GM10266 (cell line): ENCODE measurements around the gene TAF10.

Experiments
- DNase-seq: peaks from one replicate; pipeline ENCODE4 v3.0.0; 2012; ENCODE audit errors: extremely low spot score
- TF ChIP-seq, protein P1 (sequence below): IDR thresholded peaks from 2 replicates; pipeline ENCODE4 v1.5.1; 2012; ENCODE audit warnings: mild to moderate bottlenecking, low read depth; ENCODE audit not compliant: control insufficient read depth, insufficient read depth; ENCODE audit errors: missing control alignments

TAF10 gene

GRCh38 chr11:6601041-6601461, 11.0 kb downstream of the TAF10 start:
- TF ChIP-seq, protein P1, sequence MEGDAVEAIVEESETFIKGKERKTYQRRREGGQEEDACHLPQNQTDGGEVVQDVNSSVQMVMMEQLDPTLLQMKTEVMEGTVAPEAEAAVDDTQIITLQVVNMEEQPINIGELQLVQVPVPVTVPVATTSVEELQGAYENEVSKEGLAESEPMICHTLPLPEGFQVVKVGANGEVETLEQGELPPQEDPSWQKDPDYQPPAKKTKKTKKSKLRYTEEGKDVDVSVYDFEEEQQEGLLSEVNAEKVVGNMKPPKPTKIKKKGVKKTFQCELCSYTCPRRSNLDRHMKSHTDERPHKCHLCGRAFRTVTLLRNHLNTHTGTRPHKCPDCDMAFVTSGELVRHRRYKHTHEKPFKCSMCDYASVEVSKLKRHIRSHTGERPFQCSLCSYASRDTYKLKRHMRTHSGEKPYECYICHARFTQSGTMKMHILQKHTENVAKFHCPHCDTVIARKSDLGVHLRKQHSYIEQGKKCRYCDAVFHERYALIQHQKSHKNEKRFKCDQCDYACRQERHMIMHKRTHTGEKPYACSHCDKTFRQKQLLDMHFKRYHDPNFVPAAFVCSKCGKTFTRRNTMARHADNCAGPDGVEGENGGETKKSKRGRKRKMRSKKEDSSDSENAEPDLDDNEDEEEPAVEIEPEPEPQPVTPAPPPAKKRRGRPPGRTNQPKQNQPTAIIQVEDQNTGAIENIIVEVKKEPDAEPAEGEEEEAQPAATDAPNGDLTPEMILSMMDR = no peak
- DNase-seq = no peak

GRCh38 chr11:6599881-6600390, 12.1 kb downstream of the TAF10 start:
- no peak for DNase-seq
- TF ChIP-seq, protein P1 = no peak

GRCh38 chr11:6599449-6599848, 12.6 kb downstream of the TAF10 start:
- TF ChIP-seq, protein P1 = no peak
- no peak for DNase-seq

- DNase-seq = no peak
These were observed 13.5 kb downstream of the TAF10 start for GRCh38 chr11:6598555-6598954.

DNA sequence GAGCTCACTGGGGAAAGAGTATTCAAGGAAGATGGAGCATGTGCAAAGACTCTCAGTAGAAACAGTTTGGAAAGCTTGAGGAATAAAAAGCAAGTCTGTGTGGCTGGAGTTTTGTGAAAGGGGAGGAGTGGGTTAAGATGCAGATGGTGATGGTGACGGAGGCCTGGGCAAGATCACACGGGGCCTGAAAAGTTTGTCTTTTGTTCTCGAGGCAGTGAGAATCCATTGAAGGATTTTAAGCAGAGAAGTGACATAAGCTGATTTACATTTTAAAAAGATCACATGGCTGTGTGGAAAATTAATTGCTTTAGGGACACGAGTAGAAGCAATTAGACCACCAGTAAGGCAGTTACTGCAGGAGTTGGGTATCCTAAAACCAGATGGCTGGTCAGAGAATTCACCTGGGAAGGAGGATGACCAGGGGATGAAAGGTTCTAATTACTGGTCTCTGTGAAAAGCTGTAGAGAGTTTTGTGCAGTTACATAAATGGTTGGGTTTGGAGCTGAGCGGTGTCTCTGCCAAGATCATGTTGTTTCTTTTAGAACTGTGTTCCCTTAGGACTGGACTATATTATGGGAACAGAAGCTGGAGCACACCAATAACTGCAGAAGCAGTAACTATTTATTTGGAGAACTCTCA, 15.7 kb downstream of the TAF10 start:
- TF ChIP-seq, protein P1 = no peak
- no peak for DNase-seq

More at GRCh38 chr11:6598555-6598954, 13.5 kb downstream of the TAF10 start:
- TF ChIP-seq, protein P1 = no peak

GRCh38 chr11:6594142-6594768, 17.8 kb downstream of the TAF10 start:
- TF ChIP-seq, protein P1 = no peak
- DNase-seq = no peak

DNA sequence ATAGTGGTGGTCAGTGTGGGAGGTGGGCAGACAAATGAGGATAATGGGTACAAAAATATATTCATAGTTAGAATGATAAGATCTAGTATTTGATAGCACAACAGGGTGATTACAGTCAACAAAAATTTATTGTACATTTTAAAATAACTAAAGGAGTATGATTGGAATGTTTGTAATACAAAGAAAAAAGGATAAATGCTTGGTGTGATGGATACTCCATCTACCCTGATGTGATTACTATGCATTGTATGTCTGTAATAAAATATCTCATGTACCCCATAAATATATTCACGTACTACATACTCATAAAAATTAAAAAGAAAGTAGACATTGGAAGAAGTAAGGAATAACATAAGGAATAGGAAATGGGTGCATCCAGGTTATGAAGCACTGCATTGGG, 24.0 kb downstream of the TAF10 start:
- DNase-seq = no peak
- TF ChIP-seq, protein P1 = no peak
